Measurements from ENCODE around the gene BMPR1B.
A peak's percentile ranks its signal among the peaks of the same experiment; 100 is the strongest.

Gene BMPR1B

DNA sequence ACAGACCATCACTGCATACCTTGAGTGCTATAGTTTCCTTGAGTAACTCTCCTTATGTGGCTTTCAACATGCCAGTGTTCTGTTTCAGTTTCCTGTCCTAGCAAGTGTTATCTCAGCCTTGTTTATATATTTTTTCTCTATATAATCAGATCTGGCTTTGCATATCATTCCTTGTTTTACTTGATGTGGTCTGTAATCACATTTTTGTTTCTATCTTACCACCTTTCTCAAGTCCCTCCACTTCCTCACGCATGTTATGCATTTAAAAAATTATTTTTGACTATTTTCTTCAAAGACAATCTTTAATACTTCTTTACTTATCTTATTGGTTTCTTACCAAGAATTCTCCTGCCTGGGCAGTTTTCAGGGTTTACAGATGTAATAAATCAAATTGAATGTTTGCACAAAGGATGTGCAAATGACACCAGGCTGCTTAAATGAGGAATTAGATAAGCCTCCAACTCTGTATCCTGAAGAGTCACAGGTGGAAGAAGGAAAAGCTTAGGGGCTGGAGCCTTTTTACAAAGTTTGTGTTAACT, 351.2 kb downstream of the BMPR1B start (continued):
- TF ChIP-seq ZBTB10 (tag by site-specific recombination; IDR thresholded peaks at IDR 0.05) (no peak), ZNF324 (tag by site-specific recombination; IDR thresholded peaks at IDR 0.05) (no peak), YY2 (tag by site-specific recombination; IDR thresholded peaks at IDR 0.05) (no peak), GLI4 (tag by site-specific recombination; IDR thresholded peaks at IDR 0.05) (no peak), ZNF398 (tag by site-specific recombination; IDR thresholded peaks at IDR 0.05) (no peak), ZNF624 (tag by site-specific recombination; IDR thresholded peaks at IDR 0.05) (no peak), SCRT2 (tag by site-specific recombination; IDR thresholded peaks at IDR 0.05) (peak; percentile 61), ZSCAN5A (tag by site-specific recombination; IDR thresholded peaks at IDR 0.05) (no peak), ZNF658 (tag by site-specific recombination; IDR thresholded peaks at IDR 0.05) (no peak), FEZF1 (tag by site-specific recombination; IDR thresholded peaks at IDR 0.05) (peak; percentile 56), INSM2 (tag by site-specific recombination; IDR thresholded peaks at IDR 0.05) (no peak), ZNF416 (tag by site-specific recombination; IDR thresholded peaks at IDR 0.05) (no peak), ZNF24 (tag by site-specific recombination; IDR thresholded peaks at IDR 0.05) (no peak), ZNF354C (tag by site-specific recombination; IDR thresholded peaks at IDR 0.05; ENCODE audit: borderline replicate concordance, low read depth) (no peak), KLF7 (tag by site-specific recombination; IDR thresholded peaks at IDR 0.05; ENCODE audit: borderline replicate concordance) (no peak), ZNF214 (tag by site-specific recombination; IDR thresholded peaks at IDR 0.05; ENCODE audit: borderline replicate concordance) (no peak), EGR2 (tag by site-specific recombination; IDR thresholded peaks at IDR 0.05; ENCODE audit: low read depth) (no peak), ZNF501 (tag by site-specific recombination; IDR thresholded peaks at IDR 0.05) (no peak), ZNF623 (tag by site-specific recombination; IDR thresholded peaks at IDR 0.05) (no peak)
- TF ChIP-seq, protein P1, sequence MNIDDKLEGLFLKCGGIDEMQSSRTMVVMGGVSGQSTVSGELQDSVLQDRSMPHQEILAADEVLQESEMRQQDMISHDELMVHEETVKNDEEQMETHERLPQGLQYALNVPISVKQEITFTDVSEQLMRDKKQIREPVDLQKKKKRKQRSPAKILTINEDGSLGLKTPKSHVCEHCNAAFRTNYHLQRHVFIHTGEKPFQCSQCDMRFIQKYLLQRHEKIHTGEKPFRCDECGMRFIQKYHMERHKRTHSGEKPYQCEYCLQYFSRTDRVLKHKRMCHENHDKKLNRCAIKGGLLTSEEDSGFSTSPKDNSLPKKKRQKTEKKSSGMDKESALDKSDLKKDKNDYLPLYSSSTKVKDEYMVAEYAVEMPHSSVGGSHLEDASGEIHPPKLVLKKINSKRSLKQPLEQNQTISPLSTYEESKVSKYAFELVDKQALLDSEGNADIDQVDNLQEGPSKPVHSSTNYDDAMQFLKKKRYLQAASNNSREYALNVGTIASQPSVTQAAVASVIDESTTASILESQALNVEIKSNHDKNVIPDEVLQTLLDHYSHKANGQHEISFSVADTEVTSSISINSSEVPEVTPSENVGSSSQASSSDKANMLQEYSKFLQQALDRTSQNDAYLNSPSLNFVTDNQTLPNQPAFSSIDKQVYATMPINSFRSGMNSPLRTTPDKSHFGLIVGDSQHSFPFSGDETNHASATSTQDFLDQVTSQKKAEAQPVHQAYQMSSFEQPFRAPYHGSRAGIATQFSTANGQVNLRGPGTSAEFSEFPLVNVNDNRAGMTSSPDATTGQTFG (tag by site-specific recombination; IDR thresholded peaks at IDR 0.05; ENCODE audit: borderline replicate concordance), result no peak
- TF ChIP-seq, protein P2, sequence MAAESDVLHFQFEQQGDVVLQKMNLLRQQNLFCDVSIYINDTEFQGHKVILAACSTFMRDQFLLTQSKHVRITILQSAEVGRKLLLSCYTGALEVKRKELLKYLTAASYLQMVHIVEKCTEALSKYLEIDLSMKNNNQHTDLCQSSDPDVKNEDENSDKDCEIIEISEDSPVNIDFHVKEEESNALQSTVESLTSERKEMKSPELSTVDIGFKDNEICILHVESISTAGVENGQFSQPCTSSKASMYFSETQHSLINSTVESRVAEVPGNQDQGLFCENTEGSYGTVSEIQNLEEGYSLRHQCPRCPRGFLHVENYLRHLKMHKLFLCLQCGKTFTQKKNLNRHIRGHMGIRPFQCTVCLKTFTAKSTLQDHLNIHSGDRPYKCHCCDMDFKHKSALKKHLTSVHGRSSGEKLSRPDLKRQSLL (tag by site-specific recombination; IDR thresholded peaks at IDR 0.05), result no peak
- TF ChIP-seq, protein P3, sequence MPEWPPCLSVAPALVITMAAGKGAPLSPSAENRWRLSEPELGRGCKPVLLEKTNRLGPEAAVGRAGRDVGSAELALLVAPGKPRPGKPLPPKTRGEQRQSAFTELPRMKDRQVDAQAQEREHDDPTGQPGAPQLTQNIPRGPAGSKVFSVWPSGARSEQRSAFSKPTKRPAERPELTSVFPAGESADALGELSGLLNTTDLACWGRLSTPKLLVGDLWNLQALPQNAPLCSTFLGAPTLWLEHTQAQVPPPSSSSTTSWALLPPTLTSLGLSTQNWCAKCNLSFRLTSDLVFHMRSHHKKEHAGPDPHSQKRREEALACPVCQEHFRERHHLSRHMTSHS (tag by site-specific recombination; IDR thresholded peaks at IDR 0.05), result no peak
- TF ChIP-seq, protein P4, sequence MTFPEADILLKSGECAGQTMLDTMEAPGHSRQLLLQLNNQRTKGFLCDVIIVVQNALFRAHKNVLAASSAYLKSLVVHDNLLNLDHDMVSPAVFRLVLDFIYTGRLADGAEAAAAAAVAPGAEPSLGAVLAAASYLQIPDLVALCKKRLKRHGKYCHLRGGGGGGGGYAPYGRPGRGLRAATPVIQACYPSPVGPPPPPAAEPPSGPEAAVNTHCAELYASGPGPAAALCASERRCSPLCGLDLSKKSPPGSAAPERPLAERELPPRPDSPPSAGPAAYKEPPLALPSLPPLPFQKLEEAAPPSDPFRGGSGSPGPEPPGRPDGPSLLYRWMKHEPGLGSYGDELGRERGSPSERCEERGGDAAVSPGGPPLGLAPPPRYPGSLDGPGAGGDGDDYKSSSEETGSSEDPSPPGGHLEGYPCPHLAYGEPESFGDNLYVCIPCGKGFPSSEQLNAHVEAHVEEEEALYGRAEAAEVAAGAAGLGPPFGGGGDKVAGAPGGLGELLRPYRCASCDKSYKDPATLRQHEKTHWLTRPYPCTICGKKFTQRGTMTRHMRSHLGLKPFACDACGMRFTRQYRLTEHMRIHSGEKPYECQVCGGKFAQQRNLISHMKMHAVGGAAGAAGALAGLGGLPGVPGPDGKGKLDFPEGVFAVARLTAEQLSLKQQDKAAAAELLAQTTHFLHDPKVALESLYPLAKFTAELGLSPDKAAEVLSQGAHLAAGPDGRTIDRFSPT (tag by site-specific recombination; IDR thresholded peaks at IDR 0.05), result no peak

All from HEK293 (cell line).